Vagina (tissue), 2 donors: ENCODE results near the gene IRX5. TPM values are rescaled to one million over a fixed set of nuclear protein-coding genes. Genes with fewer than 3 reads are reported as not detected.

ENCODE experiments used
- DNase-seq, 2 donors: peaks; one replicate each; pipeline ENCODE4 v3.0.0-alpha.2; 2017; ENCODE audit errors: extremely low spot score in 2 of 2
- H3K27ac ChIP-seq: fragments of 200-600 bp; sonication (generic); one replicate; pipeline ENCODE4 v1.5.1; 2019
- H3K27me3 ChIP-seq: fragments of 200-600 bp; sonication (generic); one replicate; pipeline ENCODE4 v1.5.1; 2019
- H3K36me3 ChIP-seq, 2 donors: fragments of 200-600 bp; sonication (generic); one replicate each; pipeline ENCODE4 v1.5.1; 2017 to 2019
- H3K4me1 ChIP-seq: fragments of 200-600 bp; sonication (generic); one replicate; pipeline ENCODE4 v1.5.1; 2019
- H3K4me3 ChIP-seq, 2 donors: fragments of 200-600 bp; sonication (generic); 1 replicate in 1 of 2; 2 replicates in 1 of 2; pipeline ENCODE4 v1.5.1; 2016 to 2019
- H3K9me3 ChIP-seq: fragments of 200-600 bp; sonication (generic); one replicate; pipeline ENCODE4 v1.5.1; 2019
- POLR2A ChIP-seq, 2 donors: fragments of 450-650 bp; IDR thresholded peaks; one replicate each; pipeline ENCODE4 v1.6.1; 2017; ENCODE audit warnings: antibody characterized with exemption in 2 of 2, mild to moderate bottlenecking in 2 of 2, moderate library complexity in 2 of 2
- POLR2AphosphoS5 ChIP-seq, 2 donors: sonication (generic); formaldehyde crosslinking; IDR thresholded peaks; one replicate each; pipeline ENCODE4 v1.9.0; 2017; ENCODE audit warnings: antibody characterized with exemption in 2 of 2, mild to moderate bottlenecking in 2 of 2, low read depth in 1 of 2; ENCODE audit not compliant: insufficient read depth in 1 of 2
- intact Hi-C: fragments of 100-400 bp; cut with DNase I; formaldehyde crosslinking; loops from one replicate; pipeline ENCODE4 v1.15.1; 2023
- total RNA-seq: library from RNA; depleted of rRNA; stranded (reverse); fragments of >200 nt; gene quantifications from one replicate; pipeline ENCODE4 v1.2.3, GENCODE V29; 2016
- TF ChIP-seq, protein P1 (sequence below), 3 experiments: fragments of 450-650 bp in 2 of 3; fragments of 200-600 bp in 1 of 3; sonication (generic) in 1 of 3; IDR thresholded peaks; one replicate each; pipeline ENCODE4 v1.5.1; 2017 to 2019; ENCODE audit warnings: antibody characterized with exemption in 3 of 3, mild to moderate bottlenecking in 2 of 3, moderate library complexity in 2 of 3

IRX5 gene
- total RNA-seq, 1 donor from 2014 or later: 11.0 TPM

DNA sequence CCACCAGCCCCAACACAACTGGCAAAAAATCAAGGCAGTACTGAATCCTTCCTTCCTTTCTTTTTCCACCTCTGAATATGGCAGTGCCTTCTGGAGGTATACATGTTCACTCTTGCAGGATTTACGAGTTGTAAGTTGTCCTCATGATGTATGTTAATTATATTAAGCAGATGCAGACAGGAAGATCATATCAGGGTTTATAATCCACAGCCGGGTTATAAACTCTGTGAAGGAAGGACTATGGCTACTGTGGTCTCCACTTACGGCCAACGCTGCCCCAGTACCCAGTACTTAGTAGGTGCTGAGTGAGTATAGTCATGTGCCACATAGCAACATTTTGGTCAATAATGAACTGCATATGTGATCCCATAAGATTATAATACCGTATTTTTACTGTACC, 19.6 kb upstream of the IRX5 start:
- no peaks in the 10 kb centered on the region for H3K4me1 ChIP-seq
- no peaks in the 10 kb centered on the region for H3K36me3 ChIP-seq
- no peak overlapping the region for H3K27ac ChIP-seq
- H3K4me3 ChIP-seq: no peak overlapping the region
- intact Hi-C loops: no loop called here
- H3K27me3 ChIP-seq: no peaks in the 10 kb centered on the region
- H3K9me3 ChIP-seq: no peaks in the 10 kb centered on the region
- no peak for TF ChIP-seq POLR2A (IDR thresholded peaks at IDR 0.05)
- no peak for TF ChIP-seq POLR2AphosphoS5 (IDR thresholded peaks at IDR 0.05; ENCODE audit: insufficient read depth in 1 of 2, low read depth in 1 of 2)
- TF ChIP-seq, protein P1, sequence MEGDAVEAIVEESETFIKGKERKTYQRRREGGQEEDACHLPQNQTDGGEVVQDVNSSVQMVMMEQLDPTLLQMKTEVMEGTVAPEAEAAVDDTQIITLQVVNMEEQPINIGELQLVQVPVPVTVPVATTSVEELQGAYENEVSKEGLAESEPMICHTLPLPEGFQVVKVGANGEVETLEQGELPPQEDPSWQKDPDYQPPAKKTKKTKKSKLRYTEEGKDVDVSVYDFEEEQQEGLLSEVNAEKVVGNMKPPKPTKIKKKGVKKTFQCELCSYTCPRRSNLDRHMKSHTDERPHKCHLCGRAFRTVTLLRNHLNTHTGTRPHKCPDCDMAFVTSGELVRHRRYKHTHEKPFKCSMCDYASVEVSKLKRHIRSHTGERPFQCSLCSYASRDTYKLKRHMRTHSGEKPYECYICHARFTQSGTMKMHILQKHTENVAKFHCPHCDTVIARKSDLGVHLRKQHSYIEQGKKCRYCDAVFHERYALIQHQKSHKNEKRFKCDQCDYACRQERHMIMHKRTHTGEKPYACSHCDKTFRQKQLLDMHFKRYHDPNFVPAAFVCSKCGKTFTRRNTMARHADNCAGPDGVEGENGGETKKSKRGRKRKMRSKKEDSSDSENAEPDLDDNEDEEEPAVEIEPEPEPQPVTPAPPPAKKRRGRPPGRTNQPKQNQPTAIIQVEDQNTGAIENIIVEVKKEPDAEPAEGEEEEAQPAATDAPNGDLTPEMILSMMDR (IDR thresholded peaks at IDR 0.05): no peak
- DNase-seq: no peak

DNA sequence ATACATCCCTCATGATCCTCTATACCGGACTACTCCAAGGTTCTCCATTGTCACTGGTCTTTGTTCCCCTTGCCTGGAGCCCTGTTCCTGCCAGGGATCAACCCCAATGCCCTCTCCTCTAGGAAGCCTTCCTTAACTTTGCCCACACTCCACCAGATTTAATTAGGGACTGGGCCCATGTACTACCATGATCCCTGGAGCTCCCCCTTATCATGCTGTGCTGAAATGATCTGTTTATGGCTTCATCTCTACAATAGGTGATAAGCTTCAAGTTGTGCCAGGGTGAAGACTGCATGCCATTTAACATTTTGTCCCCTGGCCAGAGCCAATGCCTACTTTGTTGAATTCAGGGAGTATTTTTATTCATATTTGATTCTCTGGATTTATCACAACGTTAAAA, 17.9 kb upstream of the IRX5 start:
- intact Hi-C loops: no loop called here
- no peaks in the 10 kb centered on the region for H3K36me3 ChIP-seq
- no peak for DNase-seq
- H3K9me3 ChIP-seq: no peaks in the 10 kb centered on the region
- TF ChIP-seq POLR2AphosphoS5 (IDR thresholded peaks at IDR 0.05; ENCODE audit: insufficient read depth in 1 of 2, low read depth in 1 of 2) (no peak), POLR2A (IDR thresholded peaks at IDR 0.05) (no peak)
- TF ChIP-seq, protein P1 (IDR thresholded peaks at IDR 0.05): no peak
- H3K27ac ChIP-seq: no peak overlapping the region
- H3K4me3 ChIP-seq: no peak overlapping the region
- H3K4me1 ChIP-seq: no peaks in the 10 kb centered on the region
- H3K27me3 ChIP-seq: no peaks in the 10 kb centered on the region

DNA sequence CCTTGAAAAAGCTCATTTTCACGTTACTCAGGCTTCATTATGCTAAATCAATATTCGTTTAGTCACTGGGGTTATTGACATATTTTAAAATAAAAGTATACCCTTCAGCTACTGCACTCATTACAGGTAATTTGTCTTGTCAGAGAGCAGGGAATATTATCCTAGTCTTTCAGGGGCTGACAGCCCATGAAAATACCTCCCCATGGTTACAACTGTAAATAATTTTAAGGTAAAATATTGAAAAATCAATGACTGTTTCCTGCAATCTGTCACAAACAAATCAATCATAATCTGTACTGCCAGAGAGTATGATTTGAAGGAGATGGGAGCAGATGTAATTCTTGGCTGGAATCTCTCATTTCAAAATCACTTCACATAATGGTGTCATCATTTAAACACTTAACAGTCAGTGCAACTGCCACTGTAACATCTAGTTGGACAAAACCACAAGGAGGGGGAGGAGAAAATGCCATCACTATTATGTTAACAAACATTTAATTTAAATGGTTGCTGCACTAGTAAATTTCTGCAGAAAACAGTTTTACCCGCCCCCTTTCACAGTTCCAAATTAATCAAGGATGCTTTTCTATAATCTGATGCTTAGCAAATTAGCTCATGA, 9.3 kb upstream of the IRX5 start:
- intact Hi-C loops: no loop called here
- no peak for DNase-seq
- Histone ChIP-seq H3K4me3 (no peak overlapping the region), H3K27ac (no peak overlapping the region), H3K27me3 (no peaks in the 10 kb centered on the region), H3K9me3 (no peaks in the 10 kb centered on the region), H3K4me1 (no peaks in the 10 kb centered on the region), H3K36me3 (no peaks in the 10 kb centered on the region)
- TF ChIP-seq POLR2AphosphoS5 (IDR thresholded peaks at IDR 0.05; ENCODE audit: insufficient read depth in 1 of 2, low read depth in 1 of 2) (no peak), POLR2A (IDR thresholded peaks at IDR 0.05) (no peak)
- TF ChIP-seq, protein P1 (IDR thresholded peaks at IDR 0.05): no peak

DNA sequence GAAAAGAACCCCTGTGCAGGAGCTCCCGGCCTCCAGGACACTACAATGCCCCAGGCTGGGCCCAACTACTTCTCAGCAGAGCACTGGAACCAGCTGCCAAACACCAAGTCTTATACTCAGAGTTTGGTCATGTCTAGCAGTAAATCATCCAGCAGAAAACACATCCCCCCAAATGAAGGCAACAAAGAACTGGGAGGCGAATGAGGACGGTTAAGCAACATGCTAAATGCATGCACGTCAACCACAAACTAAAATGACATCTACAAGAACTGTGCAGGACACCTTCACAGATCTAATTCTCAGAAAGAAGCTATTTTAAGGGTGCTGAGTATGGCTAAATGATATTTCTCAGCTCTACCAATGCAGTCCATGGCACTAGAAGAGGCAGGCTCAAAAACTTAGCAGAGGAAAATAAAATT, 7.6 kb upstream of the IRX5 start:
- intact Hi-C loops: no loop called here
- Histone ChIP-seq H3K27me3 (no peaks in the 10 kb centered on the region), H3K4me3 (no peak overlapping the region), H3K9me3 (no peaks in the 10 kb centered on the region), H3K36me3 (no peaks in the 10 kb centered on the region), H3K4me1 (no peaks in the 10 kb centered on the region), H3K27ac (no peak overlapping the region)
- DNase-seq: no peak
- no peak for TF ChIP-seq POLR2A (IDR thresholded peaks at IDR 0.05)
- TF ChIP-seq, protein P1 (IDR thresholded peaks at IDR 0.05): no peak
- TF ChIP-seq POLR2AphosphoS5 (IDR thresholded peaks at IDR 0.05; ENCODE audit: insufficient read depth in 1 of 2, low read depth in 1 of 2): no peak

DNA sequence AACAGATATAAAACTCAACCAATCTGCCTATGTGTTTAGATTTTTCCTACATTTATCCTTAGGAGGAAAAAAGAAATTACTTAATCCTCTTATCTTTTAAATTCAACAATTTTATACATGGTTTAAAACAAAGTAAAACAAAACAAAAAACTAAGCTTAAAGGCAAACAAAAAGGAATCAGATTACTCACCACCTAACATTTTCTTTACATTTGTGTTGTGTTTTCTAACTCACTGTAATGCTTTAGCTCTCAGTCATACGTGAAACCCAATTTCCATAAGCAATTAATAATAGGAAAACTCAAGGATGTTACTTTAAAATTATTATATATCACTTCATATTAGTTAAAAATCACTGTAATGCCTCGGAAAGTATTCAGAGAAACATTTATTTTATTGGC, 6.7 kb upstream of the IRX5 start:
- DNase-seq: no peak
- TF ChIP-seq POLR2AphosphoS5 (IDR thresholded peaks at IDR 0.05; ENCODE audit: insufficient read depth in 1 of 2, low read depth in 1 of 2) (no peak), POLR2A (IDR thresholded peaks at IDR 0.05) (no peak)
- TF ChIP-seq, protein P1 (IDR thresholded peaks at IDR 0.05): no peak
- H3K9me3 ChIP-seq: no peaks in the 10 kb centered on the region
- no peak overlapping the region for H3K4me3 ChIP-seq
- intact Hi-C loops: no loop called here
- no peak overlapping the region for H3K27ac ChIP-seq
- no peaks in the 10 kb centered on the region for H3K27me3 ChIP-seq
- no peaks in the 10 kb centered on the region for H3K36me3 ChIP-seq
- no peaks in the 10 kb centered on the region for H3K4me1 ChIP-seq
